HCT116 (cell line): Measurements from ENCODE around the gene CWH43. TPM values are rescaled to one million over a fixed set of nuclear protein-coding genes. Genes with fewer than 3 reads are reported as not detected.
"Not testable (repeated sequence)": the region's sequence is repeated elsewhere in the genome, so short reads cannot be mapped to it uniquely, and the experiment has no call there.

Experiments
- ATAC-seq: fragments of 200-7000 bp; cut with Tn5 transposase; 2 replicates; pipeline ENCODE4 v1.9.1; 2020; ENCODE audit warnings: mild to moderate bottlenecking, moderate library complexity
- BruUV-seq: library from RNA; stranded (reverse); fragments of 400-500 nt; replicated peaks from 2 replicates; lab custom pipeline; 2021; lab: Mats Ljungman, UMichigan
- CTCF ChIA-PET: fragments of 300-600 bp; sonication (Branson Sonifier 250); formaldehyde crosslinking; loops from one replicate; lab custom pipeline; 2021; ENCODE audit warnings: antibody characterized with exemption; lab: Charles Lee
- POLR2A ChIA-PET: fragments of 300-600, 350-600 bp; sonication (Branson Sonifier 250); formaldehyde crosslinking; loops from one replicate; lab custom pipeline; 2021; ENCODE audit warnings: antibody characterized with exemption; lab: Charles Lee
- RAD21 ChIA-PET, 2 experiments: fragments of 300-600 bp; sonication (Branson Sonifier 250); formaldehyde crosslinking; loops; one replicate each; lab custom pipeline; 2023; ENCODE audit warnings: low total read pairs in 2 of 2; ENCODE audit not compliant: uncharacterized antibody in 2 of 2, unreplicated experiment in 2 of 2, low non-redundant PET in 1 of 2; lab: Charles Lee
- DNase-seq: peaks from one replicate; pipeline ENCODE4 v3.0.0-alpha.2; 2010; ENCODE audit warnings: low read depth, low spot score
- H2AFZ ChIP-seq: fragments of 200-600 bp; shearing (Covaris generic), sonication (generic); 2 replicates; pipeline ENCODE4 v1.6.1; 2017; ENCODE audit warnings: low read depth, mixed run types, mixed read lengths, antibody characterized with exemption, low read length; ENCODE audit not compliant: poor library complexity, severe bottlenecking
- H3K27ac ChIP-seq: 2 replicates; pipeline ENCODE4 v1.5.1; 2012; ENCODE audit warnings: low read depth, low read length
- H3K27me3 ChIP-seq: fragments of 200-600 bp; sonication (generic); 2 replicates; pipeline ENCODE4 v1.6.1; 2016; ENCODE audit warnings: mixed run types, low read length, mixed read lengths; ENCODE audit not compliant: insufficient read depth
- H3K36me3 ChIP-seq, 2 experiments: fragments of 200-500 bp in 1 of 2; fragments of 200-600 bp in 1 of 2; sonication (Bioruptor generic) in 1 of 2; sonication (generic) in 1 of 2; 2 replicates each; pipeline versions ENCODE4 v1.5.1 to v1.6.1; 2014 to 2016; ENCODE audit warnings: low read length in 2 of 2, inconsistent platforms in 1 of 2, mixed read lengths in 1 of 2, mixed run types in 1 of 2; ENCODE audit not compliant: insufficient read depth in 2 of 2, control insufficient read depth in 1 of 2
- H3K4me1 ChIP-seq, 2 experiments: fragments of 200-600 bp in 1 of 2; sonication (generic) in 1 of 2; 2 replicates each; pipeline versions ENCODE4 v1.5.1 to v1.6.1; 2012 to 2017; ENCODE audit warnings: low read length in 2 of 2, inconsistent platforms in 1 of 2, mild to moderate bottlenecking in 1 of 2, mixed read lengths in 1 of 2, mixed run types in 1 of 2, moderate library complexity in 1 of 2; ENCODE audit not compliant: insufficient read depth in 2 of 2, control insufficient read depth in 1 of 2
- H3K4me2 ChIP-seq: fragments of 200-600 bp; sonication (generic); 2 replicates; pipeline ENCODE4 v1.6.1; 2017; ENCODE audit warnings: mixed run types, low read length, mixed read lengths
- H3K4me3 ChIP-seq, 2 experiments: fragments of 200-600 bp in 1 of 2; sonication (generic) in 1 of 2; replicated peaks in 1 of 2; 2 replicates each; pipeline ENCODE4 v1.5.1; 2011 to 2016; ENCODE audit warnings: low read length in 2 of 2, control low read depth in 1 of 2, low read depth in 1 of 2, mild to moderate bottlenecking in 1 of 2, mixed read lengths in 1 of 2, mixed run types in 1 of 2
- H3K79me2 ChIP-seq: fragments of 200-600 bp; sonication (generic); 2 replicates; pipeline ENCODE4 v1.6.1; 2017; ENCODE audit warnings: mild to moderate bottlenecking, mixed run types, low read length, moderate library complexity, mixed read lengths; ENCODE audit not compliant: insufficient read depth
- H3K9ac ChIP-seq: fragments of 200-600 bp; sonication (generic); 2 replicates; pipeline ENCODE4 v1.6.1; 2016; ENCODE audit warnings: low read length, mixed read lengths
- H3K9me2 ChIP-seq: fragments of 200-600 bp; sonication (generic), shearing (Covaris generic); 2 replicates; pipeline ENCODE4 v1.6.1; 2017; ENCODE audit warnings: mixed run types, mild to moderate bottlenecking, moderate library complexity; ENCODE audit not compliant: insufficient read depth
- H3K9me3 ChIP-seq, 2 experiments: fragments of 200-500 bp in 1 of 2; fragments of 200-600 bp in 1 of 2; sonication (Bioruptor generic) in 1 of 2; sonication (generic) in 1 of 2; 2 replicates each; pipeline ENCODE4 v1.6.1; 2014 to 2017; ENCODE audit warnings: low read length in 2 of 2, mixed read lengths in 2 of 2, inconsistent platforms in 1 of 2, low read depth in 1 of 2, mild to moderate bottlenecking in 1 of 2, mixed run types in 1 of 2, moderate library complexity in 1 of 2; ENCODE audit not compliant: control insufficient read depth in 1 of 2, insufficient read depth in 1 of 2
- H4K20me1 ChIP-seq: fragments of 200-600 bp; sonication (generic), shearing (Covaris generic); 2 replicates; pipeline ENCODE4 v1.6.1; 2017; ENCODE audit warnings: mixed run types, mild to moderate bottlenecking, moderate library complexity; ENCODE audit not compliant: insufficient read depth
- intact Hi-C: fragments of 100-400 bp; cut with micrococcal nuclease; formaldehyde crosslinking; loops from 2 replicates; pipeline ENCODE4 v1.10.0; 2022
- total RNA-seq: library from RNA; stranded (reverse); gene quantifications from one replicate; pipeline ENCODE4 v1.2.1, GENCODE V29; 2021; ENCODE audit not compliant: unreplicated experiment

Gene CWH43
- total RNA-seq, 1 experiment from 2014 or later: not detected

DNA sequence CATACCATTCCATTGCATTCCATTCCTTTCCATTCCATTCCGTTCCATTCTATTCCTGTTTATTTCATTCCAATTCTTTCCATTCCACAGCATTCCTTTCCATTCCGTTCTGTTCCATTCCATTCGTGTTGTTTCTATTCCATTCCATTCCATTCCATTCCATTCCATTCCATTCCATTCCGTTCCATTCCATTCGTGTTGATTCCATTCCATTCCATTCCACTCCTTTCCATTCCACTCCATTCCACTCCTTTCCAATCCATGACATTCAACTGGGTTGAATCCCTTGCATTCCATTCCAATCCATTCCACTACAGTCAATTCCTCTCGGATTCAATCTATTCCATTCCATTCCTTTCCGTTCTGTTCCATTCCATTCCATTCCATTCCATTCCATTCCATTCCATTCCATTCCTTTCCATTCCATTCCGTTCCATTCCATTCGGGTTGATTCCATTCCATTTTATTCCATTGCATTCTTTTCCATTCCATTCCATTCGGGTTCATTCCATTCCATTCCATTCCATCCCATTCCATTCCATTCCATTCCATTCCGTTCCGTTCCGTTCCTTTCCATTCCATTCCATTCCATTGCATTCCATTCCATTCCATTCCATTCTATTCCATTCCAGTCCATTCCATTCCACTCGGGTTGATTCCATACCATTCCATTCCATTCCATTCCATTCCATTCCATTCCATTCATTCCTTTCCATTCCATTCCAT lies 112.1 kb downstream of the CWH43 start:
- H2AFZ ChIP-seq, H3K36me3 ChIP-seq, CTCF ChIA-PET, H3K4me1 ChIP-seq, intact Hi-C loops, H3K4me2 ChIP-seq, H3K9ac ChIP-seq, H3K4me3 ChIP-seq, BruUV-seq, RAD21 ChIA-PET, H3K9me2 ChIP-seq, H3K27ac ChIP-seq, H3K79me2 ChIP-seq, H3K27me3 ChIP-seq, POLR2A ChIA-PET, H4K20me1 ChIP-seq, DNase-seq: not testable (repeated sequence)
- peak; percentile 18; the same call in 1 of the 2 replicates for ATAC-seq
- H3K9me3 ChIP-seq: peaks cover 41 to 52% of the 10 kb centered on the region in 2 experiments; a peak in 3 of 4 replicates

GRCh38 chr4:49099831-49100444 lies 113.9 kb downstream of the CWH43 start:
- POLR2A ChIA-PET, BruUV-seq, RAD21 ChIA-PET, intact Hi-C loops, H2AFZ ChIP-seq, H3K36me3 ChIP-seq, H3K27me3 ChIP-seq, H3K27ac ChIP-seq, H3K9me2 ChIP-seq, CTCF ChIA-PET, H3K4me2 ChIP-seq, H3K79me2 ChIP-seq, ATAC-seq, H3K4me3 ChIP-seq, DNase-seq, H4K20me1 ChIP-seq, H3K9ac ChIP-seq, H3K4me1 ChIP-seq: not testable (repeated sequence)
- H3K9me3 ChIP-seq: peaks cover 48 to 69% of the 10 kb centered on the region in 2 experiments; a peak in 3 of 4 replicates

GRCh38 chr4:49102344-49102898 lies 116.3 kb downstream of the CWH43 start:
- H4K20me1 ChIP-seq, BruUV-seq, H3K36me3 ChIP-seq, H3K4me2 ChIP-seq, H3K4me3 ChIP-seq, H3K4me1 ChIP-seq, H3K9me2 ChIP-seq, H3K79me2 ChIP-seq, RAD21 ChIA-PET, DNase-seq, H2AFZ ChIP-seq, H3K27me3 ChIP-seq, intact Hi-C loops, H3K9ac ChIP-seq, H3K27ac ChIP-seq, CTCF ChIA-PET, POLR2A ChIA-PET: not testable (repeated sequence)
- peaks cover 44 to 67% of the 10 kb centered on the region in 2 experiments; a peak in 3 of 4 replicates for H3K9me3 ChIP-seq
- peak; percentile 39; the same call in 1 of the 2 replicates for ATAC-seq

DNA sequence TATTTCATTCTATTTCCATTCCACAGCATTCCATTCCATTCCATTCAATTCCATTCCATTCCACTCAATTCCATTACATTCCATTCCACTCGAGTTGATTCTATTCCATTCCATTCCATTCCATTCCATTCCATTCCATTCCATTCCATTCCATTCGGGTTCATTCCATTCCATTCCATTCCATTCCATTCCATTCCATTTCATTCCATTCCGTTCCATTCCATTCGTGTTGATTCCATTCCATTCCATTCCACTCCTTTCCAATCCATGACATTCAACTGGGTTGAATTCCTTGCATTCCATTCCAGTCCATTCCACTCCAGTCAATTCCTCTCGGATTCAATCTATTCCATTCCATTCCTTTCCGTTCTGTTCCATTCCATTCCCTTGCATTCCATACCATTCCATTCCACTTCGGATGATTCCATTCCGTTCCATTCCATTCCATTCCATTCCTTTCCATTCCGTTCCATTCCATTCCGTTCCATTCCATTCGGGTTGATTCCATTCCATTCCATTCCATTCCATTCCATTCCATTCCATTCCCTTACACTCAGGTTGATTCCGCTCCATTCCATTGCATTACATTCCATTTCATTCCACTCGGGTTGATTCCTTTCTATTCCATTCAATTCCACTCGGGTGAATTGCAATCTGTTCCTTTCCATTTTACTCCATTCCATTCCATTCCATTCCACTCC lies 117.5 kb downstream of the CWH43 start:
- POLR2A ChIA-PET, ATAC-seq: not testable (repeated sequence)

More for the DNA sequence above, 117.5 kb downstream of the CWH43 start:
- H3K27me3 ChIP-seq, H3K27ac ChIP-seq, CTCF ChIA-PET, H2AFZ ChIP-seq, intact Hi-C loops, H4K20me1 ChIP-seq, BruUV-seq, H3K9ac ChIP-seq, RAD21 ChIA-PET, H3K4me1 ChIP-seq, H3K4me3 ChIP-seq, DNase-seq, H3K36me3 ChIP-seq, H3K9me2 ChIP-seq, H3K4me2 ChIP-seq, H3K79me2 ChIP-seq: not testable (repeated sequence)
- H3K9me3 ChIP-seq: peaks cover 45 to 67% of the 10 kb centered on the region in 2 experiments; a peak in 3 of 4 replicates
